HUES48 (cell line): ENCODE results near the gene DNAH9.

Experiments used
- H3K27ac ChIP-seq: one replicate; pipeline ENCODE4 v1.7.0; 2013; ENCODE audit warnings: low read depth, low read length, inconsistent platforms
- H3K27me3 ChIP-seq: 2 replicates; pipeline ENCODE4 v1.6.1; 2013; ENCODE audit warnings: mild to moderate bottlenecking, low read length; ENCODE audit not compliant: control insufficient read depth, insufficient read depth
- H3K36me3 ChIP-seq: 2 replicates; pipeline ENCODE4 v1.6.1; 2013; ENCODE audit warnings: low read length; ENCODE audit not compliant: control insufficient read depth, insufficient read depth
- H3K4me1 ChIP-seq: 2 replicates; pipeline ENCODE4 v1.6.1; 2013; ENCODE audit warnings: mild to moderate bottlenecking, low read length; ENCODE audit not compliant: control insufficient read depth, insufficient read depth
- H3K4me3 ChIP-seq: 2 replicates; pipeline ENCODE4 v1.5.1; 2013; ENCODE audit warnings: mild to moderate bottlenecking, low read depth, low read length
- H3K9ac ChIP-seq: 2 replicates; pipeline ENCODE4 v1.6.1; 2013; ENCODE audit warnings: mild to moderate bottlenecking, low read depth, low read length, moderate library complexity
- H3K9me3 ChIP-seq: 2 replicates; pipeline ENCODE4 v1.6.1; 2013; ENCODE audit warnings: low read length; ENCODE audit not compliant: control insufficient read depth, insufficient read depth

The DNAH9 gene

DNA sequence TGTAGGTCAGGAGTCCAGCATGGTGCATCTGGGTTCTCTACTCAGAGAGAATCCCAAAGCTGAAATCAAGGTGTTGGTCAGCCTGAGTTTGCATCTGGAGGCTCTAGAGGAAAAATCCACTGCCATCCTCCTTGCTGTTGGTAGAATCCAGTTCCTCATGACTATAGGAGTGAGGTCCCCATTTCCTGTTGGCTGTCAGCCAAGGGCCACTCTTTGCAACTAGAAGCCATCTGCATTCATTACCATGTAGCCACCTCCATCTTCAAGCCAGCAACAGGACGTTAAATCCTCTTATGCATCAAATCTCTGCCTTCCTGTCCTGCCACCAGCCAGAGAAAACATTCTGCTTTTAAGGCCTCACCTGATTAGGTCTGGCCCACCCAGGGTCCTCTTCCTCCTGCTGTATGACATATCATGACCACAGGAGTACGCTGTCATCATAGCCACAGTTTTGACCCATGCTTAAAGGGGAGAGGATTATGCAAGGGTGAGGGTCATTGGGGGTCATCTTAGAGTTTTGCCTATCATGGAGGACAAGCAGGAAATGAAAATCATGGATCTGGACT is 40.5 kb downstream of the DNAH9 start:
- Histone ChIP-seq H3K4me3 (no peak overlapping the region), H3K9ac (no peak overlapping the region), H3K27ac (no peak overlapping the region), H3K36me3 (no peaks in the 10 kb centered on the region), H3K27me3 (no peaks in the 10 kb centered on the region), H3K9me3 (no peaks in the 10 kb centered on the region), H3K4me1 (no peaks in the 10 kb centered on the region)

DNA sequence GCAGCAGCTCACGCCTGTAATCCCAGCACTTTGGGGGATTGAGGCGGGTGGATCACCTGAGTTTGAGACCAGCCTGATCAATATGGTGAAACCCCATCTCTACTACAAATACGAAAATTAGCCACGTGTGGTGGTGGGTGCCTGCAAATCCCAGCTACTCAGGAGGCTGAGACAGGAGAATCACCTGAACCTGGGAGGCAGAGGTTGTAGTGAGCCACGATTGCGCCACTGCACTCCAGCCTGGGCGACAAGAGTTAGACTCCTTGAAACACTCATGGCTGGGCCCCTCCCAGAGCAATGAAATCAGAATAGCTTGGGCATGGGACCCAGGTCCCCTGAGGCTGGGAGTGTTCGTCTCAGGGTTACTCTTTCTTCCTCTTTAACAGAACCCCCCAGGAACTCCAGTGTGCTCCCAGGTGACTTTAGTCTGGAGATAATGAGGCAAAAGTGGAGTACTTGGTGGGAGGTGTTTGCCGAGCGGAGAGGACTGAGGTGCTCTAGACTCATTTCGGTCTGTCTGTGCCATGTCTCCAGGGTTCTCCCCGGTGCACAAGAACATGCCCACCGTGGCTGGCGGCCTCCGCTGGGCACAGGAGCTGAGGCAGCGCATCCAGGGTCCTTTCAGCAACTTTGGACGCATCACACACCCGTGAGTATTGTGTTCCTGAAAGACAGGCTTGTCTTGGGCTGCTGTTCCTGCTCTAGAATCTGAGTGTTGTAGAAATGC is 41.6 kb downstream of the DNAH9 start:
- Histone ChIP-seq H3K9ac (no peak overlapping the region), H3K27ac (no peak overlapping the region), H3K27me3 (no peaks in the 10 kb centered on the region), H3K4me3 (no peak overlapping the region), H3K4me1 (no peaks in the 10 kb centered on the region), H3K36me3 (no peaks in the 10 kb centered on the region), H3K9me3 (no peaks in the 10 kb centered on the region)

DNA sequence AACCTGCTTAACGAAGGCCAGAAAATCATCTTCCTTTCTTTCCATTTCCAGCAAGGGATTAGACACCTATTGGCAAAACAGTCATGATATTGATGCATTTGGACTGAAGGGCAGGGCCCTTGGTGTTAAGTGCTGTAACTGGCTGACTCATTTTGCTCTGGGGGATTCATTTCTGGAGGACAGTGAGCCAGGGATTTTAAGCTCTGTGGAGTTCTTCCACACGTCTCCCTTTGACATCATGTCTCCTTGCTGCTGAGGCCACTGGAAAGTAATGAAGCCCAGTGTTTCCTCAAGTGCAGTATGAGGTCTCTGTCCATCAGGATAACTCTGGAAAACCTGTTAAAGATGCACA is 42.2 kb downstream of the DNAH9 start:
- no peaks in the 10 kb centered on the region for H3K9me3 ChIP-seq
- no peak overlapping the region for H3K9ac ChIP-seq
- H3K4me3 ChIP-seq = no peak overlapping the region
- H3K36me3 ChIP-seq = no peaks in the 10 kb centered on the region
- no peaks in the 10 kb centered on the region for H3K4me1 ChIP-seq
- no peak overlapping the region for H3K27ac ChIP-seq
- no peaks in the 10 kb centered on the region for H3K27me3 ChIP-seq

DNA sequence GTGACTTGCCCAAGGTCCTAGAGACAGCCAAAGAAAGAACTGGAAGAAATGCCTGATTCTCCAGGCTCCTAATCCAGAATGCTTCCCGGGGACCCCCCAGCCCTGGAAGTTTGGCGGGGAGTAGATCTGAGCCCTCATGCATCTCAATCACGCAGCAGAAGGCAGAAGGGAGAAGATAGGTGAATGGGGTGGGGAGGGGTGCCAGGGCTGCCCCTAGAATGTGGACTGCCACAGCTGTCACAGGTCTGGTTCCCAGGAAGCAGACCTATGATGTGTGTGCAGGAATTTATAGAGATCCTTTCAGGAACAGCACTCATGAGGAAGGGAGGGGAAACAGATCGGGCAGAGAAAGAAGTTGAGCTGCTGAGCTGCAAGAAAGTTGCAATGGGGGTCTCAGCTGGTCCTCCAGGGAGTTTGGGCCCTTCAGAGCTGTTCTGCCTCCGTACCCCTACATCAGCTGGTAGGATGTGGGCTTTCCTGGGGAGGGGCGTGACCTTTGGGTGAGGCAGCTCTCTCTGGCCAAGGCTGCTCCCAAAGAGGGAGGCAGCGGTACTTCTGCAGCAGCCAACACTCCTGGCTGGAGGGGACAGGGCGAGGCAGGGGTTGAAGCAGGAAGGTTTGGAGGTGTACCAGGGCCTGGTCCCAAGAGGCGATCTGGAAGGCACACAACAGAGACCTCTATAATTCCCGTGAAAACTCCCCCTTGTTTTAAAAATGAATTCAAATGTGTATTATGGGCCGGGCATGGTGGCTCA is 43.4 kb downstream of the DNAH9 start:
- H3K27me3 ChIP-seq = no peaks in the 10 kb centered on the region
- no peaks in the 10 kb centered on the region for H3K9me3 ChIP-seq
- no peak overlapping the region for H3K27ac ChIP-seq
- H3K36me3 ChIP-seq = no peaks in the 10 kb centered on the region
- no peak overlapping the region for H3K9ac ChIP-seq
- H3K4me3 ChIP-seq = no peak overlapping the region
- no peaks in the 10 kb centered on the region for H3K4me1 ChIP-seq

DNA sequence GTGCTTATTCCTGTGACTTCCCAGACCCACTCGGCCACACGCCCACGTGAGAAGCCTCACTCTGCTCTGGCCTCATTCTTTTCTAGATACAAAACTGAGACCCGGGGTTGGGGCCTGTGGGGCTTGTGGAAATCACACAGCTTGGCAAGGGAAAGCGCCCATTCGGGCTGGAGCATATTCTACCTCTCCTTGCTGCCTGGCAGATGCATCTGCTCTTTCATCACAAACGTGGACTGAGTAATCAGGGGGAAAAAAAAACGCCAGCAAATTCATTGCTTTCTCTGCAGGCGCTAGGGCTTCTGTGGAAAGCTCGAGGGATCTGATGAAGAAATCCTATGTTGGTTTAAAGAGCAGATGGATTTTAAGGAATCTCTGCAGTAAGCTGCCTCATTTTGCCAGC is 44.4 kb downstream of the DNAH9 start:
- Histone ChIP-seq H3K4me3 (no peak overlapping the region), H3K27ac (no peak overlapping the region), H3K9ac (no peak overlapping the region), H3K27me3 (no peaks in the 10 kb centered on the region), H3K4me1 (no peaks in the 10 kb centered on the region), H3K36me3 (no peaks in the 10 kb centered on the region), H3K9me3 (no peaks in the 10 kb centered on the region)

DNA sequence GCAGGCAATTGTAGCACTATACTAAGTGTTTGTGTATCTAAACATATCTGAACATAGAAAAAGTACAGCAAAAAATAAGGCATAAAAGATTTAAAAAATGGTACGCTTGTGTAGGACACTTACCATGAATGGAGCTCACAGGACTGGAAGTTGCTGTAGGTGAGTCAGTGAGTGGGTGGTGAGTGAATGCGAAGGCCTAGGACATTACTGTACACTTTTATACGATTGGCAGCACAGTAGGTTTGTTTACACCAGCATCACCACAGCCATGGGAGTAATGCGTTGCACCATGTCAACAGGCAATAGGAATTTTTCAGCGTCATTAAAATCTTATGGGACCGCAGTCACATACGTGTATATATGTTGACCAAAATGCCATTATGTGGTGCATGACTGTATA is 45.6 kb downstream of the DNAH9 start:
- Histone ChIP-seq H3K27ac (no peak overlapping the region), H3K4me1 (no peaks in the 10 kb centered on the region), H3K9ac (no peak overlapping the region), H3K27me3 (no peaks in the 10 kb centered on the region), H3K36me3 (no peaks in the 10 kb centered on the region), H3K9me3 (no peaks in the 10 kb centered on the region), H3K4me3 (no peak overlapping the region)

DNA sequence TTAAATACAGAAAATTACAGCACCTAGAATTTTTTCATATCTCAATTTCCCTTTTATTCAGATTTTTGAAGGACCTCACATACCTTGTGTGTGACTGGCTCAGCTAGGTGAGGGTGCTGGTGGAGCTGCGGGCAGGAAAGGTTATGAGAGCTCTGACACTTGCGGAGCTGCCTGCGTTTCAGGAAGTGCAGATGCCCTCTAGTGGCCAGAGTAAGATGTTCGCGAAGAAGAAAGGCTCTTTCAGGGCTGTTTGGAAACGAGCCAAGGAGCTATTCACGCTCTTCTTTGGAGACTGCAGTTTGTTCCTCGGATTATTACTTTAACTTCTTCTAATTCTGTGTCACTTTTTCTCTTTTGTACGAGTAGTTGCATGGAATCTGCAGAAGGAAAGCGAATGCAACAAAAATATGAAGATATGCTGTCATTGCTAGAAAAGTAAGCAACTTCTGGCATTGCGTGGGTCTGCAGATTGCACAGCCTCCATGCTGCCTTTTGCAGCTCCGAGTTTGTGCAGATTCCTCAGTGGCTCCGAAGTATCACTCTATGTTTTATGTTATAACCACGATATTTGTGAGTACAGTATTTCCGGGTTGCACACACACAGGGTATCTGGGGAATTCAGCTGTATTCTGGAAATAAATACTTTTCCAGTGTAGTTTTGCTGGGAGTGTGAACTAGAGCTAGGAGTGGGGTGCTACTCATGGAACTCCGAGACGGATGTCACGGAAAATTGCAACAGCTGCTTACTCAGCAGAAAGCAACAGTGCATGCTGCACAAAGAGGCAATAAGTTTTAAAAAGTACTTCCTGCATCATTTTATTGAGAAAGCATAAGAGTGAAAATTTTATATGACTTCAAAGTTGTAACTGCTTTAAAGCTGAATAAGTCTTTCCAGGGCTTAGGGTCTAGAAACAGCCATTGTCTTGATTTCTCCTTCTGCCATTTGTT is 46.3 kb downstream of the DNAH9 start:
- no peaks in the 10 kb centered on the region for H3K36me3 ChIP-seq
- H3K4me3 ChIP-seq = no peak overlapping the region
- H3K27me3 ChIP-seq = no peaks in the 10 kb centered on the region
- no peaks in the 10 kb centered on the region for H3K9me3 ChIP-seq
- no peaks in the 10 kb centered on the region for H3K4me1 ChIP-seq
- H3K27ac ChIP-seq = no peak overlapping the region
- H3K9ac ChIP-seq = no peak overlapping the region

DNA sequence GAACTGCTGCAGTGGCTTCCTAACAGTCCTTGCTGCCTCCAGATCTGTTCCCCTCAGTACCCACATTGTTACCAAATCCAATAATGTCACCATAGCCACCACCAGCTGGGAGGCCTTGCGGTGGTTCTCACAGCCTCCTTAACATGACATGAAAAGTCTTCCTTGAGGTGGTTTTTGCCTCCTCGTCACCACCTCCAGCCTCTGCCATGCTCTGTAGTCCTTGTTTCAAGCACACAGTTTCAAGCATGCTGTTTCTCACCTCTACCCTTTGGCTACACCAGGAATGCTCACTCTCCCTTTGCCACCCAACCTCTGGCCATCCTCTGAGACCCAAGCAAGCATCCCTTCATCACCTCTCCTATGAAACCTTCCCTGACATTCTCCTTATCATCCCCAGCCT is 47.2 kb downstream of the DNAH9 start:
- no peak overlapping the region for H3K27ac ChIP-seq
- H3K4me1 ChIP-seq = no peaks in the 10 kb centered on the region
- no peaks in the 10 kb centered on the region for H3K36me3 ChIP-seq
- H3K9ac ChIP-seq = no peak overlapping the region
- H3K9me3 ChIP-seq = no peaks in the 10 kb centered on the region
- no peaks in the 10 kb centered on the region for H3K27me3 ChIP-seq
- no peak overlapping the region for H3K4me3 ChIP-seq

DNA sequence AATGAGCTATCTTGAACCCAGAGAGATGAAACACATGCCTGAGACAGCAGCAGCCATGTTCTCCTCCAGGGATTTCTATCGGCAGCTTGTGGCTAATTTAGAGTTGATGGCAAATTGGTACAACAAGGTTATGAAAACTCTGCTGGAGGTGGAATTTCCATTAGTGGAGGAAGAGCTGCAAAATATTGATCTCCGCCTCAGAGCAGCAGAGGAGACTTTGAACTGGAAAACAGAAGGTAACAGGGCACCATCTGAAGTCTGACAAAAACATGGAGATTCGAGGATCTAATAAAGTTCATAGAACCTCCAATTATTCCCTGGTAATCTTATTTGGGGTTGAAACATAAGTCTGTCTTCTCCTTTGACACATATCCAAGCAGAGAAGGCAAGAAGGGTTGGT is 52.8 kb downstream of the DNAH9 start:
- H3K4me1 ChIP-seq = no peaks in the 10 kb centered on the region
- H3K27ac ChIP-seq = no peak overlapping the region
- no peak overlapping the region for H3K4me3 ChIP-seq
- no peaks in the 10 kb centered on the region for H3K9me3 ChIP-seq
- H3K36me3 ChIP-seq = no peaks in the 10 kb centered on the region
- no peak overlapping the region for H3K9ac ChIP-seq
- H3K27me3 ChIP-seq = no peaks in the 10 kb centered on the region

DNA sequence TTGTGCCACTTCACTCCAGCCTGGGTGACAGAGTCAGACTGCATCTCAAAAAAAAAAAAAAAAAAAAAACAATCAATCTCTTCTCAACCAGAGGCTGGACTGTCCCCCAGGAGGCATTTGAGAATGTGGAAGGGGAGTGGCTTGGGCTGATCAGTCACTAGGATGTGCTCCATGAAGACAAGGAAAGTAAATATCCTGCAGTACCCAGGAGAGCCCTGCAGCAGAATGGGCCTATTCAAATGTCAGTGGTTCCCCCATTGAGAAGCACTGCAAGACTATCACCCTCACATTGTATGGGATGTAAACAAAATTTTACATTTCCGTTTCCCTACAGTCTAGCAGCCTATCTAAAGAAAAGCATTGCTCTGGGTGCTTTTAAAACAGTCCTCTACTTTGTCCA is 70.3 kb downstream of the DNAH9 start:
- H3K36me3 ChIP-seq = no peaks in the 10 kb centered on the region

More for the DNA sequence above, 70.3 kb downstream of the DNAH9 start:
- Histone ChIP-seq H3K4me1 (peaks cover 24% of the 10 kb centered on the region), H3K4me3 (no peak overlapping the region; the same call in 1 of the 2 replicates), H3K9ac (no peak overlapping the region), H3K27me3 (peaks cover 3% of the 10 kb centered on the region; the same call in 1 of the 2 replicates), H3K27ac (peak overlapping the region; percentile 84), H3K9me3 (no peaks in the 10 kb centered on the region)
